HUES48 (cell line): ENCODE results near the gene ELOVL2.

Experiments used
- H3K27ac ChIP-seq: one replicate; pipeline ENCODE4 v1.7.0; 2013; ENCODE audit warnings: low read depth, low read length, inconsistent platforms
- H3K27me3 ChIP-seq: 2 replicates; pipeline ENCODE4 v1.6.1; 2013; ENCODE audit warnings: mild to moderate bottlenecking, low read length; ENCODE audit not compliant: control insufficient read depth, insufficient read depth
- H3K36me3 ChIP-seq: 2 replicates; pipeline ENCODE4 v1.6.1; 2013; ENCODE audit warnings: low read length; ENCODE audit not compliant: control insufficient read depth, insufficient read depth
- H3K4me1 ChIP-seq: 2 replicates; pipeline ENCODE4 v1.6.1; 2013; ENCODE audit warnings: mild to moderate bottlenecking, low read length; ENCODE audit not compliant: control insufficient read depth, insufficient read depth
- H3K4me3 ChIP-seq: 2 replicates; pipeline ENCODE4 v1.5.1; 2013; ENCODE audit warnings: mild to moderate bottlenecking, low read depth, low read length
- H3K9ac ChIP-seq: 2 replicates; pipeline ENCODE4 v1.6.1; 2013; ENCODE audit warnings: mild to moderate bottlenecking, low read depth, low read length, moderate library complexity
- H3K9me3 ChIP-seq: 2 replicates; pipeline ENCODE4 v1.6.1; 2013; ENCODE audit warnings: low read length; ENCODE audit not compliant: control insufficient read depth, insufficient read depth

ELOVL2 gene

GRCh38 chr6:10979603-10980002, 64.5 kb downstream of the ELOVL2 start:
- H3K4me3 ChIP-seq, result no peak overlapping the region
- no peaks in the 10 kb centered on the region for H3K36me3 ChIP-seq
- no peak overlapping the region for H3K27ac ChIP-seq
- H3K9ac ChIP-seq, result no peak overlapping the region
- H3K4me1 ChIP-seq, result peaks cover 4% of the 10 kb centered on the region; the same call in 1 of the 2 replicates
- no peaks in the 10 kb centered on the region for H3K27me3 ChIP-seq
- no peaks in the 10 kb centered on the region for H3K9me3 ChIP-seq

GRCh38 chr6:10977231-10977968, 66.7 kb downstream of the ELOVL2 start:
- no peaks in the 10 kb centered on the region for H3K9me3 ChIP-seq
- no peak overlapping the region for H3K27ac ChIP-seq
- no peak overlapping the region for H3K9ac ChIP-seq
- no peak overlapping the region for H3K4me3 ChIP-seq
- peaks cover 4% of the 10 kb centered on the region; the same call in 1 of the 2 replicates for H3K4me1 ChIP-seq
- H3K36me3 ChIP-seq, result no peaks in the 10 kb centered on the region
- H3K27me3 ChIP-seq, result no peaks in the 10 kb centered on the region

GRCh38 chr6:10976571-10976970, 67.5 kb downstream of the ELOVL2 start:
- Histone ChIP-seq H3K27ac (no peak overlapping the region), H3K9me3 (no peaks in the 10 kb centered on the region), H3K4me1 (peaks cover 4% of the 10 kb centered on the region; the same call in 1 of the 2 replicates), H3K27me3 (no peaks in the 10 kb centered on the region), H3K9ac (no peak overlapping the region), H3K36me3 (no peaks in the 10 kb centered on the region), H3K4me3 (no peak overlapping the region)

GRCh38 chr6:10972196-10972595, 71.9 kb downstream of the ELOVL2 start:
- Histone ChIP-seq H3K4me1 (no peaks in the 10 kb centered on the region), H3K27ac (no peak overlapping the region), H3K4me3 (no peak overlapping the region), H3K36me3 (no peaks in the 10 kb centered on the region), H3K9ac (no peak overlapping the region), H3K27me3 (no peaks in the 10 kb centered on the region), H3K9me3 (no peaks in the 10 kb centered on the region)

GRCh38 chr6:10970731-10971130, 73.4 kb downstream of the ELOVL2 start:
- Histone ChIP-seq H3K9ac (no peak overlapping the region), H3K36me3 (no peaks in the 10 kb centered on the region), H3K27ac (no peak overlapping the region), H3K9me3 (no peaks in the 10 kb centered on the region), H3K4me3 (no peak overlapping the region), H3K27me3 (peaks cover 12% of the 10 kb centered on the region), H3K4me1 (no peaks in the 10 kb centered on the region)

- H3K27ac ChIP-seq, result no peak overlapping the region
- H3K4me3 ChIP-seq, result no peak overlapping the region
- H3K36me3 ChIP-seq, result no peaks in the 10 kb centered on the region
- H3K9ac ChIP-seq, result no peak overlapping the region
- no peaks in the 10 kb centered on the region for H3K4me1 ChIP-seq
- H3K27me3 ChIP-seq, result peaks cover 31% of the 10 kb centered on the region
- no peaks in the 10 kb centered on the region for H3K9me3 ChIP-seq
Observed at GRCh38 chr6:10968776-10969175, 75.3 kb downstream of the ELOVL2 start.

GRCh38 chr6:10964684-10965083, 79.4 kb downstream of the ELOVL2 start:
- no peak overlapping the region for H3K4me3 ChIP-seq
- H3K9ac ChIP-seq, result no peak overlapping the region
- H3K9me3 ChIP-seq, result no peaks in the 10 kb centered on the region
- H3K27ac ChIP-seq, result no peak overlapping the region
- peaks cover 72% of the 10 kb centered on the region for H3K27me3 ChIP-seq
- no peaks in the 10 kb centered on the region for H3K36me3 ChIP-seq
- H3K4me1 ChIP-seq, result peaks cover 9% of the 10 kb centered on the region

GRCh38 chr6:10963113-10963512, 81.0 kb downstream of the ELOVL2 start:
- no peak overlapping the region for H3K27ac ChIP-seq

GRCh38 chr6:10962673-10963072, 81.4 kb downstream of the ELOVL2 start:
- H3K27ac ChIP-seq, result no peak overlapping the region

More at GRCh38 chr6:10963113-10963512, 81.0 kb downstream of the ELOVL2 start:
- Histone ChIP-seq H3K9me3 (no peaks in the 10 kb centered on the region), H3K27me3 (peaks cover 80% of the 10 kb centered on the region), H3K4me1 (peaks cover 9% of the 10 kb centered on the region), H3K9ac (no peak overlapping the region), H3K36me3 (no peaks in the 10 kb centered on the region), H3K4me3 (no peak overlapping the region)

GRCh38 chr6:10961837-10962236, 82.3 kb downstream of the ELOVL2 start:
- Histone ChIP-seq H3K27me3 (peaks cover 80% of the 10 kb centered on the region), H3K4me1 (peaks cover 9% of the 10 kb centered on the region), H3K36me3 (no peaks in the 10 kb centered on the region), H3K9ac (no peak overlapping the region), H3K4me3 (no peak overlapping the region), H3K27ac (no peak overlapping the region), H3K9me3 (no peaks in the 10 kb centered on the region)

More at GRCh38 chr6:10962673-10963072, 81.4 kb downstream of the ELOVL2 start:
- Histone ChIP-seq H3K9me3 (no peaks in the 10 kb centered on the region), H3K9ac (no peak overlapping the region), H3K27me3 (peaks cover 80% of the 10 kb centered on the region), H3K36me3 (no peaks in the 10 kb centered on the region), H3K4me1 (peaks cover 9% of the 10 kb centered on the region), H3K4me3 (no peak overlapping the region)

- no peaks in the 10 kb centered on the region for H3K36me3 ChIP-seq
- no peak overlapping the region for H3K9ac ChIP-seq
- peaks cover 63% of the 10 kb centered on the region for H3K27me3 ChIP-seq
- no peak overlapping the region for H3K4me3 ChIP-seq
- peaks cover 9% of the 10 kb centered on the region for H3K4me1 ChIP-seq
- H3K9me3 ChIP-seq, result no peaks in the 10 kb centered on the region
- H3K27ac ChIP-seq, result no peak overlapping the region
Observed at GRCh38 chr6:10960171-10960570, 83.9 kb downstream of the ELOVL2 start.
